ENCODE data around the gene STIP1.
A peak's percentile ranks its signal among the peaks of the same experiment; 100 is the strongest.

The STIP1 gene

GRCh38 chr11:64234647-64235379, 48.8 kb downstream of the STIP1 start:
- TF ChIP-seq CTCF (IDR thresholded peaks at IDR 0.05; ENCODE audit: low read depth, low read length) = no peak
- in situ Hi-C loops (cut with HindIII; ENCODE audit: low sequenced_read_pairs) = no loop called here
- no peak for DNase-seq (ENCODE audit: low read depth, low spot score)

GRCh38 chr11:64235437-64236161, 49.6 kb downstream of the STIP1 start:
- in situ Hi-C loops (cut with HindIII; ENCODE audit: low sequenced_read_pairs) = no loop called here
- no peak for DNase-seq (ENCODE audit: low read depth, low spot score)
- H3K4me3 ChIP-seq (ENCODE audit: low read depth, low read length) = peak overlapping the region; percentile 51

More at GRCh38 chr11:64234647-64235379, 48.8 kb downstream of the STIP1 start:
- H3K4me3 ChIP-seq (ENCODE audit: low read depth, low read length) = peak overlapping the region; percentile 51

GRCh38 chr11:64237484-64237951, 51.5 kb downstream of the STIP1 start:
- H3K4me3 ChIP-seq (ENCODE audit: low read depth, low read length) = no peak overlapping the region
- TF ChIP-seq CTCF (IDR thresholded peaks at IDR 0.05; ENCODE audit: low read depth, low read length) = no peak
- in situ Hi-C loops (cut with HindIII; ENCODE audit: low sequenced_read_pairs) = no loop called here
- DNase-seq (ENCODE audit: low read depth, low spot score) = no peak

More at GRCh38 chr11:64235437-64236161, 49.6 kb downstream of the STIP1 start:
- TF ChIP-seq CTCF (IDR thresholded peaks at IDR 0.05; ENCODE audit: low read depth, low read length) = no peak

GRCh38 chr11:64238076-64238475, 52.1 kb downstream of the STIP1 start:
- DNase-seq (ENCODE audit: low read depth, low spot score) = no peak
- H3K4me3 ChIP-seq (ENCODE audit: low read depth, low read length) = no peak overlapping the region

GRCh38 chr11:64238999-64239398, 53.0 kb downstream of the STIP1 start:
- in situ Hi-C loops (cut with HindIII; ENCODE audit: low sequenced_read_pairs) = no loop called here
- no peak for DNase-seq (ENCODE audit: low read depth, low spot score)
- no peak overlapping the region for H3K4me3 ChIP-seq (ENCODE audit: low read depth, low read length)

More at GRCh38 chr11:64238076-64238475, 52.1 kb downstream of the STIP1 start:
- no peak for TF ChIP-seq CTCF (IDR thresholded peaks at IDR 0.05; ENCODE audit: low read depth, low read length)
- in situ Hi-C loops (cut with HindIII; ENCODE audit: low sequenced_read_pairs) = no loop called here

More at GRCh38 chr11:64238999-64239398, 53.0 kb downstream of the STIP1 start:
- no peak for TF ChIP-seq CTCF (IDR thresholded peaks at IDR 0.05; ENCODE audit: low read depth, low read length)

Data from astrocyte of the spinal cord (primary cell).